Measurements from ENCODE around the gene NDUFS2.

The NDUFS2 gene

DNA sequence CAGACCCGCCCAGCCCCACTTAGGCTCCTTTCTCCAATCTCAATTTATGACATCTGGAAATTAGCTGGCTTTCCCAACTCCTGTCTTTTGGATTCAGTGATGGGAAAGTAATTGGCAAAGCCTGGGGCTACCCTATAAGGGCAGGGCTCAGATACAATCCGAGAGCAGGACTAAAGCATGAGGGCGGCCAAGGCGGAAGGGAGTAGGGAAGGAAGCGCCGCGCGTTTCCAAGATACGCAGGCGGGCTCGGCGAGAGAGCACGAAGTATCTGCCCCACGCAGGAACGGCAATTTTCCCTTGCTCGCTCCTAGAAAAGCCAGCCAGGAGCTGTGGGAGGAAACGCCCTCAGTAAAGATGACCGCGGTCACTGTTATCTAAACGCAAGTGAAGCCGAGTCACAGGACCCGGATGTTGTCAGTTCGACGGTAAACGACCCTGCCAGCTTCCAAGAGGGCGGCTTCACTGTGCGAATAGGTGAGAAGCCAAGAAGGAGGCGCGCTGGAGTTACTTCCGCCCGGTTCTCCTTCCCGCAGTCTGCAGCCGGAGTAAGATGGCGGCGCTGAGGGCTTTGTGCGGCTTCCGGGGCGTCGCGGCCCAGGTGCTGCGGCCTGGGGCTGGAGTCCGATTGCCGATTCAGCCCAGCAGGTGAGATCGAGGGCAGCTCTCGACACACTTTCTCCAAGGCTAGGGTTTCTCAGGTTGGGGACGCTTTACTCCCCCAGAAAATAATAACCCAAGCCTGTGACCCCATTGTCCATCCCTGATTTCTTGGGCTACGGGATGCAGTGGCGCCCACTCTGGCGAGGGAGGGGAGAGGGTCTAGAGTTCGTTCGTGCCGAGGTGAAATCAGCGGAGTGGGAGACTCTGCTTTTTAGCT lies at the start of gene NDUFS2:
Gene NDUFS2 (plus strand): TSS at position 532 of the 877 bp plus-strand sequence. CDS start 19 bp downstream, at position 551.
- DNase-seq, result peak; percentile 99

DNA sequence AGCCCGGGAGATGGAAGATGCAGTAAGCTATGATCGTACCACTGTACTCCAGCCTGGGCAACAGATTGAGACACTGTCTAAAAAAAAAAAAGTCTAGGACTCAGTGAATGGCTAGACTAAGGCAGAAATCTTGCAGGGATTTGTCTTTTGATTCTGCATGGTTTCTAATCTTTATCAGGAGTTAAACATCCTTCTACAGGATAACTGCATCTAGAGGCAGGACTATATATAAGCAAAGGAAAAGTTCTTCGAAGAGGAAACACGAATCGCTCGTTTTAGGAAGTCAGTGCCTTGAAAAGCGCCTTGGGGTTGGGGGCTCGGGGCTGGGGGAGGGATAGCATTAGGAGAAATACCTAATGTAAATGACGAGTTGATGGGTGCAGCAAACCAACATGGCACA lies 49.0 kb upstream of the NDUFS2 start:
- DNase-seq, result no peak

DNA sequence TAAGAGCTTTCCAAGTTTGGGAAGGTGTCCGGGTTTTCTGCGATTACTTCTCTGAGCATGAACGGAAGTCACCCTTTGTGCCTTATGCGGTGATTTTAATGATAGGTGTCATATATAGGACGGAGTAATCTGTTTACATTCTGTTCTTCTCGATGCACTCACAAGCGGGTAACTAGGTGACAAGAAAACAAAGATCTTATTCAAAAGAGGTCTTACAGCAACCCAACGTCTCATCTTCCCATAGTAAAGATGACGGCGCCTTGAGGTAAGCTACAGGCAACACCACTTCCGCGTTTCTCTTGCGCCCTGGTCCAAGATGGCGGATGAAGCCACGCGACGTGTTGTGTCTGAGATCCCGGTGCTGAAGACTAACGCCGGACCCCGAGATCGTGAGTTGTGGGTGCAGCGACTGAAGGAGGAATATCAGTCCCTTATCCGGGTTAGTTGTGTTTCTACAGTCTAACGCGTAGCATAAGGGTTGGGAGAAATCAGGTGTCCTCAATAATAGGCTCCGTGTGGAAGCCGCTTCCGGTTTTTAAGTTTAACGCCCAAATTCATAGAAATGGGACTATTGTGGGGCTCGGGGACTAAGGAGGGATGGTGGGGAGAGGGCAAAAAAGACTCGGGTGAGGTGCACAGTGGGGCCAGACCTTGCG lies 48.4 kb upstream of the NDUFS2 start, which contains the start of gene UFC1:
Gene UFC1 (plus strand): TSS at position 297 of the 656 bp plus-strand sequence. CDS start 20 bp downstream, at position 317.
- DNase-seq, result peak; percentile 88

DNA sequence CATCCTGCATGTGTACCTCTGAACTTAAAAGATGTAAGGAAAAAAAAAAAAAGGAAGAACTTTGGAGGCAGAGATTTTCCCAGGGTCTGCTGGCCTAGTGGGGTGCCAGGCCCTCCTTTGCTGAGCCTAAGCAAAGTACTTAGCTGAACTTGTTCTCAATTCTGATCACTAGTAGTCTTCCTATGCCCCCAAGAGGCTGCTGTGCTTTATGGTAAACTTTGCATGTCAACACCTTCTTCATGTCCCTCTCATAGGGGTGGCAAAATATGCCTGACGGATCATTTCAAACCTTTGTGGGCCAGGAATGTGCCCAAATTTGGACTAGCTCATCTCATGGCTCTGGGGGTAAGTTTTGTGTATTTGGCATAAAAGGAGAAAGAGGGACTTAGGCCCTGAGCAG lies 44.3 kb upstream of the NDUFS2 start:
- no peak for DNase-seq

DNA sequence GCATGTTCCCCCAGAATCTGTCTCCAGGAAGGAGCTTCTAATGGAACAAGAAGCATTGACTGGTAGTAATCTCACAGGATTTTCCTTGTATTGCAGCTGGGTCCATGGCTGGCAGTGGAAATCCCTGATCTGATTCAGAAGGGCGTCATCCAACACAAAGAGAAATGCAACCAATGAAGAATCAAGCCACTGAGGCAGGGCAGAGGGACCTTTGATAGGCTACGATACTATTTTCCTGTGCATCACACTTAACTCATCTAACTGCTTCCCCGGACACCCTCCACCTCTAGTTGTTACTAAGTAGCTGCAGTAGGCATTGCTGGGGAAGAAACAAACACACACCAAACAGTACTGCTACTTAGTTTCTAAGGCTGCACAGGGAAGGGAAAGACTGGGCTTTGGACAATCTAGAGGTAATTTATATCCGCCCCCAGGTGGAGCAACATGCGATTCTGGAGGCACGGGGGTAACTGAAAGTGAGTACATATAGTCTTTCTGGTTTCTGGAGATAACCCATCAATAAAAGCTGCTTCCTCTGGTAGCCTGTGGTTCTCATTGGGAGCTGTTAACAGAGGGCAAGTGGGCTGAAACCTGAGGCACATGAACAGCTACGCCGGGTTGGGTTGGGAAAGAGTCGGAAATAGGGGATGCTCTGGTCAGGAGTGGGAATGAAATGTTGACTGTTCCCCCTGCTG lies 43.7 kb upstream of the NDUFS2 start:
- DNase-seq, result no peak

DNA sequence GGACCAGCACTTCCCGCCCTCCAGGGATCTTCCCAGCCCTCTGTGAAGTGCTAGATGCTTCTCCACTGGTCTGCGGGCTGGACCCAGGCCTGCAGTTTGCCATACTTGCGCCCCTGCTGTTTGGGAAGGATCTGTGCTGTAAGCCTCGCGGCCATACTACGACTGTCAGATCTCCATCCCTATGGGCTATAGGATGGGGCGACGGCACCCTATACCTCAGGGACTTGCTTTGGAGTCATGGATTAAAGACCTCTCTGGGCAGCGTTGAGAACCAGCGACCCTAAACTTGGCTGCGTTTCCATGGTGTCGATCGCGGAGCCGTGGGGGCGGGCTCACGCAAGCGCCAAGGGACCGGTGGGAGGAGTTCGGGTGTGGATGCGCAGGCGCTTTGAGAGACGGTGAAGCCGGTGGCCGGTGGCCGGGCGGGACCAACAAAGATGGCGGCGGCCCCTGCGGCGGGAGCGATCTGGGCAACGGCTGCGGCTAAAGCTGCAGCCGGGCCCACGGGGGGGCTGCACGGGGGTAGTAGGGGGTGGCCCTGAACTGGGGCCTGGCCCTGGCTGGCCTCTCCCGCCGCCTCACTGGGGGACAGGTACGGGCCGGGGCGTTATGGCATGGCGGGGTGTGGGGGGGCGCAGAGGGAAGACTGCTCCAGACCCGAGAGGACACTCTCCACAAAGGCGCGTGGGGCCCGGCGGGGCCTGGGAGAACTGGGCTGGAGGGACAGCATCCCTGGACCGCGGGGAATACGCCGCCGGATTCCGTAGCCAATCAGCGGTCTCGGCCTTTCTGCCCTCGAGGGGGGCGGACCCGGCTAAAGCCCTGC lies 42.9 kb upstream of the NDUFS2 start, which contains the start of gene USP21:
Gene USP21 (plus strand): TSS at position 414 of the 826 bp plus-strand sequence. CDS start 1,141 bp downstream, outside the sequence.
- peak; percentile 75 for DNase-seq

DNA sequence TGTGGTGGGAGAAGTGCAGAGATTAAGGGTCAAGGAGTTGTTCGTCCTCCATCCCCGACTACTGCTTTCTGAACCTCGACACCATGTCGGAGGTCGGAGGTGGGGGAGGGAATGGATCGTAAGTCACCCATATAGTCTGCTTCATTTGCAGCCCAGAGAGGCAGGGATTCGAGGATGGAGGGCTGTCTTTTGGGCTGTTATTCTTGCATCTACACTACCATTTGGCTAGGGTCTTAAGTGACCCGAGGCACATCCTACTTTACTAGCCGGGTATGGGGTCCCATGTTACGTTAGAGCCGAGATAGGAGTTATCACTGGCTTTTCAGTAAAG lies 42.3 kb upstream of the NDUFS2 start:
- DNase-seq, result no peak

DNA sequence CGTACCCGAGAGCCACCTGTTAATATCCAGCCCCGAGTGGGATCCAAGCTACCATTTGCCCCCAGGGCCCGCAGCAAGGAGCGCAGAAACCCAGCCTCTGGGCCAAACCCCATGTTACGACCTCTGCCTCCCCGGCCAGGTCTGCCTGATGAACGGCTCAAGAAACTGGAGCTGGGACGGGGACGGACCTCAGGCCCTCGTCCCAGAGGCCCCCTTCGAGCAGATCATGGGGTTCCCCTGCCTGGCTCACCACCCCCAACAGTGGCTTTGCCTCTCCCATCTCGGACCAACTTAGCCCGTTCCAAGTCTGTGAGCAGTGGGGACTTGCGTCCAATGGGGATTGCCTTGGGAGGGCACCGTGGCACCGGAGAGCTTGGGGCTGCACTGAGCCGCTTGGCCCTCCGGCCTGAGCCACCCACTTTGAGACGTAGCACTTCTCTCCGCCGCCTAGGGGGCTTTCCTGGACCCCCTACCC lies 41.5 kb upstream of the NDUFS2 start:
- DNase-seq, result no peak

DNA sequence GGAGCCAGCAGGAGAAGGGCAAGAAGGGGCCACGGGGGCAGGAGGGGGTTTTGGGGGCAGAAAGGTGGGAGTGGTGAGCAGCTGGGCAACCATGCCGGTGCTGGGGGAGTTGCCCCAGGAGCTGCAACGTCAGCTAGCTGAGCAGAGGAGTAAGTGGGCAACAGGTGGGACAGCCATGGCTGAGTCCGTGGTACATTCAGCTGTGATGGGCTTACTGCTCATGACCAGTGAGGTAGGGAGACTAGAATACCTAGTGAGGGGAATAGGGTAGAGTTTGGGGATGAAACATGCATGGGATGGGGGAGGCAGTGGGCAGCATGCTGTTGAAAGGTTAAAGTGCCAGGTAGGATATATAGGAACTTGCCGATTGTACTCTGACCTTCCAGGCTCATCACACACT lies 40.5 kb upstream of the NDUFS2 start:
- DNase-seq, result no peak

DNA sequence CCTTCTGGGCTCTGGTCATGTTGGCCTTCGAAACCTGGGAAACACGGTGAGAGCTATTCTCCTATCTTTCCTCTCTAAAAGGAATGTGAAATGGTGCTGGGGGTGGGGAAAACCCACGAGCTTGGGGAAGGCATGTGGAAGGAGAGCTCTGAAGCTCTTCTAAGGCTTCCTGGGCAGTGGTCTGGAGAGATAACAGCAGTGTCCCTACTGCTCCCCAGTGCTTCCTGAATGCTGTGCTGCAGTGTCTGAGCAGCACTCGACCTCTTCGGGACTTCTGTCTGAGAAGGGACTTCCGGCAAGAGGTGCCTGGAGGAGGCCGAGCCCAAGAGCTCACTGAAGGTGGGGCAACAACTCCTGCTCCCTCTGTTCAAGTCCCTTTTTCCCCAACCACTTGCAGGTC lies 40.1 kb upstream of the NDUFS2 start:
- DNase-seq, result no peak

DNA sequence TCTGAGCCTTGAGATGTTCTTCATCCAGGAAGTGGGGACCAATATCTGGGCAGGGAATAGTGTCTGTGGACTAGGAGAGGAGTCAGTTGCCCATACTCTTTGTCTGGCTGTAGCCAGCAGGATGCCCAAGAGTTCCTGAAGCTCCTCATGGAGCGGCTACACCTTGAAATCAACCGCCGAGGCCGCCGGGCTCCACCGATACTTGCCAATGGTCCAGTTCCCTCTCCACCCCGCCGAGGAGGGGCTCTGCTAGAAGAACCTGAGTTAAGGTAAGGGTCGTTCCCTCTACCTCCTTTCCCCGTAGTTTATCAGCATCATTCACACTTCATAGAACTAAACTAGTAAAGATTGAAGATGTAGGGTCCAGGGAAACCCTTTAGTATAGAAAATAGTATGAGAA lies 39.4 kb upstream of the NDUFS2 start:
- no peak for DNase-seq

DNA sequence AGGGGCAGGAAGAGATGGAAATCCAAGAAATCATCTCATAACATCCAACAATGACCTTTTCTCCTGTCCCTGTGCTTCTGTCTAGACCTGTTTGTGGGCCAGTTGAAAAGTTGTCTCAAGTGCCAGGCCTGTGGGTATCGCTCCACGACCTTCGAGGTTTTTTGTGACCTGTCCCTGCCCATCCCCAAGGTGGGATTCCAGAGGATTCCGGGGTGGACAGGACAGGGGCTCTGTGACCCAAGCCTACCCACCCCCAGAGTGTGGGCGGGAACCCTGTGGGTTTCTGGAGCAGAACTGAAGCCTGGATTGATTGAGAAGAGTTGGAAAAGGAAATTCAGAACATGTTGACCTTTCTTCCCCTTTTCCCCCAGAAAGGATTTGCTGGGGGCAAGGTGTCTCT lies 38.4 kb upstream of the NDUFS2 start:
- no peak for DNase-seq

DNA sequence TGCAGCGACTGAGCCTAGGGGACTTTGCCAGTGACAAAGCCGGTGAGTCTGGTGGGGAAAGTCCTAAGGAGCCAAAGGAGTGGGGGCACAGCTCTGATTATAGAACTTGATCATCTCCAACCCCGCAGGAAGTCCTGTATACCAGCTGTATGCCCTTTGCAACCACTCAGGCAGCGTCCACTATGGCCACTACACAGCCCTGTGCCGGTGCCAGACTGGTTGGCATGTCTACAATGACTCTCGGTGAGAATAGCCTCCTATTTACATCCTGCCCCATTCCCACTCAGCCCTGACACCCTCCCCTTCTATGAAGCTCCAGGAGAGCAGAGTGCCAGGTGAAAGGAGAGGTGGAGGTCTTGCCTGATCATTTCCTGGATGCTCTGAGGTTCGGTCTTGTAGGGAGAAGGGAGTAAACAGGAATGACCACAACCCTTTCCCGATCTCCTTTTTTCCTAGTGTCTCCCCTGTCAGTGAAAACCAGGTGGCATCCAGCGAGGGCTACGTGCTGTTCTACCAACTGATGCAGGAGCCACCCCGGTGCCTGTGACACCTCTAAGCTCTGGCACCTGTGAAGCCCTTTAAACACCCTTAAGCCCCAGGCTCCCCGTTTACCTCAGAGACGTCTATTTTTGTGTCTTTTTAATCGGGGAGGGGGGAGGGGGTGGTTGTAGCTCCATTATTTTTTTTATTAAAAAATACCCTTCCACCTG lies 37.1 kb upstream of the NDUFS2 start:
- DNase-seq, result no peak

DNA sequence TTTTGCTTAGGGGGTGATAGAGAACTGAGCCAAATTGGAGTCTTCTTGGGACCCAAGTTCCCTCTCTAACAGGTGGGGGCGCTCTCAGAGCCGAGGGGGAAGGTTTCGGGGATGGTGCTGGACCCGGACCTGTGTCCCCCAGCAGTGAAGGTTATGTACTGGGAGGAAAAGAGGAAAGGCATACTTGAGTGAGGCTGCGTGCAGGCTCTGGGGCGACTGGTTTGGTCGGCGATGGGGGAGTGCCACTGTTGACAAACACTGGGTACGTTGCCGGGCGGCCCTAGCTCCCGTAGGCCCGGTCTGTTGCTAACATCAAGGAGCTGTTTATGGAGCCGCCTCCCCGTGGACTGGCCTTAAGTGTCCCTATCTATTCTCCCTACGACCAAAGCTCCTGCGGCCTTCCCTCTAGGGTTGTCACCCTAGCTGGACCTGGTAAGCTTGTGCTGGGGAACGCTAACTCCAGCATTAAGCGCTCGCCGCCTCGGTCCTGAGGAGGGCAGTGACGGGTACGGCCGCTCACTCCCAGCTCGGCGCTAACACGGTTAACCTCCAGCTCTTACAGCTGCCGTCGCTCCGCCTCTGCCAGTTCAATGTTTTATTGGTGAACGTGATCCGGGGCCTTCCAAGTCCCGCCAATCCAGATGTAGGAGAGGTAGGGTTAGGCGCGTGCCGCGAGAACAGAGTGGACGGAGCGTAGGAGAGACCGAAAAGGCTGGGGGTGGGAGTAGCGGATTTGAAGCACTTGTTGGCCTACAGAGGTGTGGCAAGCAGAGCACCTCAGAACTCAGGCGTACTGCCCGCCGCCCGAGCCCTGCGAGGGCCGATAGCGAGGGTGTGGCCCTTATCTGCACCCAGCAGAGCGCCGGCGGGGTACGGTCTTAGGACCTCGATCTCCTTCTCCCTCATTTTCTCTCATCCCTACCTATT lies 36.2 kb upstream of the NDUFS2 start, which contains the start of gene PPOX:
Gene PPOX (plus strand): TSS at position 685 of the 927 bp plus-strand sequence. CDS start 422 bp downstream, outside the sequence.
- DNase-seq, result peak; percentile 100

DNA sequence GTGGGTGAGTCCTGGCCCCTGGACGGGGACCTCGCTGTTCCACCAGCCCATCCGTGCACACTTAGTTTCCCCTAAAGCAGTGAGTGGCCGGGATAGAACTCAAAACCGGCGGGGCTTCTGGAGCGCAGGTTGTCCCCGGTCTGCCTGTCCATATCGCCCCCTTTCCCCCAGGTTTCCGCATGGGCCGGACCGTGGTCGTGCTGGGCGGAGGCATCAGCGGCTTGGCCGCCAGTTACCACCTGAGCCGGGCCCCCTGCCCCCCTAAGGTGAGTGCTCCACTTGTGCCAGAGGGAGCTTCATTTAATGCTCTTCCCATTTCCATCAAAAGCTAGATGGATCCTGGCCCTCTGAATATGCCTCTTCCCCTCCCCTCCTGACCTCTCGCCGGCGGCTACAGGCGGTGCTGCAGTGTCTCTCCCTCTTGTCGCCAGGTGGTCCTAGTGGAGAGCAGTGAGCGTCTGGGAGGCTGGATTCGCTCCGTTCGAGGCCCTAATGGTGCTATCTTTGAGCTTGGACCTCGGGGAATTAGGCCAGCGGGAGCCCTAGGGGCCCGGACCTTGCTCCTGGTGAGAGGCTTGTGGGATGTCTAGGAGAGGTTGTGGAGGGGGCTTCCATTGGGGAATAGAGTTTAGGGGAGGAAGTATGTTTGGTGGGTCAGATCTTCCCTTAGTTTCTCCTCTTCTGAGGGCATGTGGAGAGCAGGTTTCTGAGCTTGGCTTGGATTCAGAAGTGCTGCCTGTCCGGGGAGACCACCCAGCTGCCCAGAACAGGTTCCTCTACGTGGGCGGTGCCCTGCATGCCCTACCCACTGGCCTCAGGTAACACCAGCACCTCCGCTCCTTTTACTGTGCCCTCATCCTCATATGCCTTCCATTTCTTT lies 35.3 kb upstream of the NDUFS2 start:
- no peak for DNase-seq

DNA sequence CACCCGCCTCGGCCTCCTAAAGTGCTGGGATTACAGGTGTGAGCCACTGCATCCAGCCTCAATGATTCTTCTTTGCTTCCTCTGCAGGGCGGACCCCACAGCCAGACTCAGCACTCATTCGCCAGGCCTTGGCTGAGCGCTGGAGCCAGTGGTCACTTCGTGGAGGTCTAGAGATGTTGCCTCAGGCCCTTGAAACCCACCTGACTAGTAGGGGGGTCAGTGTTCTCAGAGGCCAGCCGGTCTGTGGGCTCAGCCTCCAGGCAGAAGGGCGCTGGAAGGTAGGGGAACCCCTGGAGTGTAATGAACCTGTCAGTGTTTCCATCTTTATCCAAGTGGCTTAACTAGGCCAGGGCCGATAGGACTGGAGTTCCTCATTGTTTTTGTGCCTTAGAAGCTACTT lies 33.3 kb upstream of the NDUFS2 start:
- DNase-seq, result no peak

DNA sequence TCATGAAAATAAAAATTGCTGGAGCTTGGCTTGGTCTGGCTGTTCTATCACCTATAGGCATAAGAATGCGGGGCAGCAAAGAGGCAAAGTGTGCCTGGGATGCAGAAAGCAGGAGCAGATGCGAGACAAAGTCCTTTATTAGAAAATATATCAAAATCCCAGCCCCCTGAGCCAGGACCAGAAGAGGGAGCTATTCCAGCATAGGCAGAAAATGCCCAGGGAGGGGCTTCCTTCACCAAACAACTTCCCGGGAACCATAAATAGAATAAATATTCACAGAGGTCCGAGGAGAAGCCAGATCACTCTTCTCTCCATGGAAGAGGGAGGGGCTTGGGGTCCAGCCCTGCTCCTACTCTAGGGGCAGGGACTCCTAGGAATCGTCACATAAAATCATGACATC lies 31.0 kb upstream of the NDUFS2 start:
- DNase-seq, result no peak

DNA sequence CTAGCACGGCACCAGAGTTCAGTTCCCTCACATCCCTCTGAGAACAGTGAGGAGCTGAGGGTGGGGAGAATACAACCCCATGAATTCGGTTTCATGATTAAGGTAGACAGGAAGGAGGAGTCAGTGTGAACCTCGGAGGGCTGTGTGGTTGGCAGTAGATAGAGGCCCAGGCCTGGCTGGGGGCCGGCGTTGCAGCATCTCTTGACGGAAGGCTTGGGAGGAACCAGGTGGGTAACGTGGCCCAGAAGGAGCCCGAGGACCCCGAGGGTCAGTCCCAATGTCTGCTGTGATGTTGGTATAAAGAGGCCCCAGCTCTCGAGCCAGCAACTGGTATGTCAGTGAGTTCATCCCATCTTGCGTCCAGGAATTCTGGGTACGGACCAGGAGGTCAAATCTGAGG lies 30.5 kb upstream of the NDUFS2 start:
- DNase-seq, result no peak

DNA sequence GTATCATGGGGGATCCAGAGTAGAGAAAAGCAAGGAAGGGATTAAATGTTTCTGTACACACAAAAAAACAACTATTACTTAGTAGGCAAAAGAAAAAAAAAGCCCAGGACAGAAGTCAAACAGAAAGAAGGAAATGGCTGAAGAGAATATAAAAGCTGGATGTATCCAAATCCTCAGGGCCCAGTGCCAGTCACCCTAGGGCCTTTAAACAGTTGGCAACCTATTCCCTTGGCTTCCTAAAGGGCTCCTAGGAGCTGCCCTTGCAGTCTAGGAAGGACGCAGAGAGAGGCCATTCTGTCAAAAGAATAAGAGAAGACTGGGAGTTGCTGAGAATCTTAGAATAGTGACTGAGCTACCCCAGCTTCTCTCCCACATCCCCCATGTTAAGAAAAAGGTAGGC lies 29.8 kb upstream of the NDUFS2 start:
- no peak for DNase-seq
